GM12878 (cell line): ENCODE data around the gene TXNIP. TPM values are rescaled to one million over a fixed set of nuclear protein-coding genes. Genes with fewer than 3 reads are reported as not detected.

ENCODE experiments used
- ATAC-seq: fragments of 200-7000 bp; cut with Tn5 transposase; 3 replicates; pipeline ENCODE4 v1.9.1; 2020; ENCODE audit warnings: mild to moderate bottlenecking, moderate library complexity
- BruUV-seq: library from RNA; stranded (reverse); fragments of 400-500 nt; replicated peaks from 2 replicates; lab custom pipeline; 2021; lab: Mats Ljungman, UMichigan
- CTCF ChIA-PET: fragments of 300-600 bp; sonication (Branson Sonifier 250); formaldehyde crosslinking; extraction: SDS; loops from one replicate; lab custom pipeline; 2021; ENCODE audit warnings: inconsistent platforms; lab: Yijun Ruan, JAX
- POLR2A ChIA-PET: fragments of 350-600 bp; formaldehyde crosslinking; extraction: SDS; loops from one replicate; lab custom pipeline; 2021; ENCODE audit warnings: inconsistent platforms; lab: Charles Lee
- RAD21 ChIA-PET: fragments of 300-600 bp; sonication (Branson Sonifier 250); formaldehyde crosslinking; loops from one replicate; lab custom pipeline; 2023; ENCODE audit warnings: antibody characterized with exemption; ENCODE audit not compliant: unreplicated experiment; lab: Charles Lee
- SMC1A ChIA-PET: fragments of 300-600 bp; sonication (Branson Sonifier 250); formaldehyde crosslinking; loops from one replicate; lab custom pipeline; 2023; ENCODE audit not compliant: unreplicated experiment, uncharacterized antibody; lab: Charles Lee
- DNase-seq: peaks from one replicate; pipeline ENCODE4 v3.0.0-alpha.2; 2011; ENCODE audit warnings: low read depth, low spot score
- FAIRE-seq: peaks from 3 replicates; lab custom pipeline; 2011; peaks lifted over from hg19 to GRCh38; lab: Jason Lieb, UNC
- H2AFZ ChIP-seq: 2 replicates; pipeline ENCODE4 v1.6.0; 2011; ENCODE audit warnings: low read depth, low read length, control low read depth; ENCODE audit not compliant: control insufficient read depth
- H3K27ac ChIP-seq: 2 replicates; pipeline ENCODE4 v1.5.1; 2011; ENCODE audit warnings: control low read depth; ENCODE audit not compliant: control insufficient read depth, insufficient read depth
- H3K27me3 ChIP-seq, 2 experiments: replicated peaks in 1 of 2; 2 replicates each; pipeline versions ENCODE4 v1.6.0 to v1.6.1; 2011; ENCODE audit warnings: low read length in 1 of 2; ENCODE audit not compliant: control insufficient read depth in 2 of 2, insufficient read depth in 2 of 2
- H3K36me3 ChIP-seq, 2 experiments: 2 replicates each; pipeline ENCODE4 v1.5.1; 2011; ENCODE audit warnings: low read length in 1 of 2; ENCODE audit not compliant: control insufficient read depth in 2 of 2, insufficient read depth in 2 of 2
- H3K4me1 ChIP-seq: 2 replicates; pipeline ENCODE4 v1.6.1; 2011; ENCODE audit warnings: mild to moderate bottlenecking, low read length, moderate library complexity, mixed read lengths; ENCODE audit not compliant: control insufficient read depth, insufficient read depth
- H3K4me2 ChIP-seq: 2 replicates; pipeline ENCODE4 v1.6.0; 2011; ENCODE audit warnings: control low read depth; ENCODE audit not compliant: control insufficient read depth, insufficient read depth
- H3K4me3 ChIP-seq: fragments of 200-600 bp; sonication (generic); 2 replicates; pipeline ENCODE4 v1.5.1; 2016
- H3K79me2 ChIP-seq: 2 replicates; pipeline ENCODE4 v1.6.0; 2011; ENCODE audit warnings: low read length; ENCODE audit not compliant: control insufficient read depth, insufficient read depth
- H3K9ac ChIP-seq: 2 replicates; pipeline ENCODE4 v1.8.0; 2011; ENCODE audit warnings: low read length, control low read depth, mixed read lengths; ENCODE audit not compliant: control insufficient read depth, insufficient read depth
- H3K9me3 ChIP-seq: replicated peaks from 3 replicates; pipeline ENCODE4 v1.5.1; 2011; ENCODE audit warnings: mild to moderate bottlenecking, low read length; ENCODE audit not compliant: control insufficient read depth, insufficient read depth
- H4K20me1 ChIP-seq: 2 replicates; pipeline ENCODE4 v1.6.0; 2011; ENCODE audit not compliant: control insufficient read depth, insufficient read depth
- BACH1 ChIP-seq: fragments of 450-650 bp; IDR thresholded peaks from 2 replicates; pipeline ENCODE4 v1.6.1; 2017; ENCODE audit warnings: mild to moderate bottlenecking, borderline replicate concordance
- MTA3 ChIP-seq: IDR thresholded peaks from 2 replicates; pipeline ENCODE4 v1.6.1; 2012; ENCODE audit warnings: low read length, inconsistent platforms, borderline replicate concordance
- POLR2A ChIP-seq: IDR thresholded peaks from 2 replicates; pipeline ENCODE4 v1.6.1; 2011; ENCODE audit warnings: low read depth, mild to moderate bottlenecking, low read length
- POLR2AphosphoS5 ChIP-seq: IDR thresholded peaks from 2 replicates; pipeline ENCODE4 v1.6.1; 2011; ENCODE audit warnings: mild to moderate bottlenecking, low read length, inconsistent platforms
- RUNX3 ChIP-seq: IDR thresholded peaks from 2 replicates; pipeline ENCODE4 v1.6.1; 2012; ENCODE audit warnings: low read length, inconsistent platforms
- SP1 ChIP-seq: IDR thresholded peaks from one replicate; pipeline ENCODE4 v1.6.1; 2011; ENCODE audit warnings: low read depth, low read length
- SPI1 ChIP-seq: IDR thresholded peaks from 2 replicates; pipeline ENCODE4 v1.6.1; 2011; ENCODE audit warnings: low read depth, mild to moderate bottlenecking, low read length, moderate library complexity, borderline replicate concordance; ENCODE audit not compliant: insufficient read depth
- ZNF217 ChIP-seq: fragments of 450-650 bp; IDR thresholded peaks from 2 replicates; pipeline ENCODE4 v1.6.1; 2017; ENCODE audit warnings: antibody characterized with exemption, mild to moderate bottlenecking
- WGBS: methylation state at CpG from one replicate; pipeline ENCODE4 v1.1.6; 2016; ENCODE audit warnings: low lambda C conversion rate; ENCODE audit not compliant: insufficient replicate concordance, insufficient coverage; ENCODE audit errors: missing lambda C conversion rate; 5-methylcytosine and 5-hydroxymethylcytosine counted together
- in situ Hi-C: fragments of 300-500 bp; cut with MboI; formaldehyde crosslinking; loops from 9 replicates; pipeline ENCODE4 v1.14.3; 2018; ENCODE audit warnings: mixed read lengths
- intact Hi-C: fragments of 100-400 bp; cut with micrococcal nuclease; formaldehyde crosslinking; loops from one replicate; pipeline ENCODE4 v1.14.2; 2022; ENCODE audit not compliant: unreplicated experiment
- polyA plus RNA-seq, 11 experiments: library from polyadenylated mRNA; depleted of rRNA in 4 of 11; unstranded in 6 of 11; stranded (reverse) in 5 of 11; fragments of >200 nt; fragmentation: Nextera tagmentation in 4 of 11; fragmentation: Illumina TruSeq in 1 of 11; extraction: Ambion mirVana in 4 of 11; extraction: Trizol in 1 of 11; gene quantifications; 1 replicate in 1 of 11; 2 replicates in 10 of 11; pipeline versions ENCODE4 v1.2.1 to v1.2.3, GENCODE V29; 2011 to 2016; ENCODE audit warnings: inconsistent platforms in 2 of 11, missing spikeins in 2 of 11, low read depth in 1 of 11
- total RNA-seq, 4 experiments: library from RNA; depleted of rRNA in 3 of 4; stranded (reverse); fragments of >200 nt in 3 of 4; fragmentation: Illumina TruSeq in 1 of 4; extraction: Trizol in 1 of 4; gene quantifications; 2 replicates each; pipeline versions ENCODE4 v1.2.1 to v1.2.3, GENCODE V29; 2013 to 2021
- TF ChIP-seq, protein P1 (sequence below), 3 experiments: IDR thresholded peaks in 2 of 3; conservative IDR thresholded peaks in 1 of 3; 2 replicates each; pipeline ENCODE4 v1.5.1; 2011; ENCODE audit warnings: low read depth in 3 of 3, low read length in 3 of 3, mild to moderate bottlenecking in 3 of 3, control low read depth in 2 of 3, moderate library complexity in 2 of 3, inconsistent platforms in 1 of 3, mixed read lengths in 1 of 3; ENCODE audit not compliant: control insufficient read depth in 2 of 3, insufficient read depth in 1 of 3; ENCODE audit errors: extremely low read depth in 1 of 3

Gene TXNIP
- total and polyA plus RNA-seq, 10 of the 15 experiments (the other 5 are each of a cell fraction or from before 2014, with no cell fraction given) = 48.7 to 133 (median 107) TPM

DNA sequence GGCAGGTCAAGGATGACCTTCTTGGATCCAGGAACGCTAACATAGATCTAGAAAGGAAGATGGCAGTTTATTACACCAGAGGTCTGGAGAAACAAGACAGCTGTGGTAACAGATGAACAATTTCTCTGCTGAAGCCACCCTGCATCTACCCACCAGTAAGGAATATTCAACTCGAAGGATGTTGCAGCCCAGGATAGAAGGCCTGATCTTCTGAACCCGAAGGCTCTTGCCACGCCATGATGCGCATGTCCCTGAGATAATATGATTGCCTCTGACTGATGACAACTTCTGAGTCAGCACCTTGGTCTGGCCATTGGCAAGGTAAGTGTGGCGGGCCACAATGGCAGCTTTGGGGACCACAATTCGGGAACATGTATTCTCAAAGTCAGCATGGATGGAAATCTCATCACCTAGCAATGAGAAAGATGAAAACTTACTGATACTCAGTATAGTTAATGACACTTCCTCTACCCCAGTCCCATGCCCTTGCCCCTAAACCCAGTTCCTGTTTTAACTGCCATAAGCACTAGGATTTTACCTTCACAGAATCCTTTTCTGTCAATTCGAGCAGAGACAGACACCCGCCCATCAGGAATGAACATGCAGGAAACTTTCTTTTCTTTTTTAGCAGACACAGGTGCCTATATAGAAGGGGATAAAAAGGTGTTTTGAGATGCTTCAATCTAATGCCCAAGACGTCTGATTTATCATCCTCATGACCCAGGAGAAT is 1.8 kb downstream of the TXNIP start:
- Histone ChIP-seq H3K27ac (no peak overlapping the region), H3K4me3 (peak overlapping the region; percentile 81), H3K4me1 (peaks cover 8% of the 10 kb centered on the region), H3K9ac (peak overlapping the region; percentile 75), H3K9me3 (no peaks in the 10 kb centered on the region), H4K20me1 (no peaks in the 10 kb centered on the region), H3K27me3 (no peaks in the 10 kb centered on the region), H3K4me2 (peak overlapping the region; percentile 86), H3K36me3 (peaks cover 0 to 3% of the 10 kb centered on the region in 2 experiments; a peak in 2 of 4 replicates), H3K79me2 (peaks cover 15% of the 10 kb centered on the region), H2AFZ (no peak overlapping the region)
- ChIA-PET CTCF (interaction anchor here (0.7 to 12.2 kb wide), 6 partner anchors 12 to 149 kb away, joined by 3 to 196 read pairs (median 4); partner anchors contain the start of gene NUDT17), POLR2A (interaction anchor here (1.0 to 4.1 kb wide), 5 partner anchors 8 to 67 kb away, joined by 3 to 82 read pairs (median 6); partner anchors contain the start of genes ANKRD34A, POLR3GL and RBM8A), SMC1A (interaction anchor here (0.8 to 12.5 kb wide), 4 partner anchors 13 to 18 kb away, joined by 3 to 244 read pairs (median 11); no protein-coding TSS in a partner anchor), RAD21 (interaction anchor here (1.6 to 7.4 kb wide), 2 partner anchors 13 to 16 kb away, joined by 6 to 100 read pairs; no protein-coding TSS in a partner anchor)
- intact Hi-C loops = no loop called here
- no peak for DNase-seq
- FAIRE-seq = no peak
- 64% methylated on average over 10 of the region's 10 CpGs for WGBS
- BruUV-seq = no TSS peak
- in situ Hi-C loops = no loop called here
- TF ChIP-seq ZNF217 = no peak
- TF ChIP-seq BACH1 = 0 out of 2 replicates have a peak, but pooled peaks have one; percentile 37
- TF ChIP-seq SP1 = no peak
- TF ChIP-seq, protein P1, sequence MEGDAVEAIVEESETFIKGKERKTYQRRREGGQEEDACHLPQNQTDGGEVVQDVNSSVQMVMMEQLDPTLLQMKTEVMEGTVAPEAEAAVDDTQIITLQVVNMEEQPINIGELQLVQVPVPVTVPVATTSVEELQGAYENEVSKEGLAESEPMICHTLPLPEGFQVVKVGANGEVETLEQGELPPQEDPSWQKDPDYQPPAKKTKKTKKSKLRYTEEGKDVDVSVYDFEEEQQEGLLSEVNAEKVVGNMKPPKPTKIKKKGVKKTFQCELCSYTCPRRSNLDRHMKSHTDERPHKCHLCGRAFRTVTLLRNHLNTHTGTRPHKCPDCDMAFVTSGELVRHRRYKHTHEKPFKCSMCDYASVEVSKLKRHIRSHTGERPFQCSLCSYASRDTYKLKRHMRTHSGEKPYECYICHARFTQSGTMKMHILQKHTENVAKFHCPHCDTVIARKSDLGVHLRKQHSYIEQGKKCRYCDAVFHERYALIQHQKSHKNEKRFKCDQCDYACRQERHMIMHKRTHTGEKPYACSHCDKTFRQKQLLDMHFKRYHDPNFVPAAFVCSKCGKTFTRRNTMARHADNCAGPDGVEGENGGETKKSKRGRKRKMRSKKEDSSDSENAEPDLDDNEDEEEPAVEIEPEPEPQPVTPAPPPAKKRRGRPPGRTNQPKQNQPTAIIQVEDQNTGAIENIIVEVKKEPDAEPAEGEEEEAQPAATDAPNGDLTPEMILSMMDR (IDR thresholded peaks at IDR 0.05 in 2 of 3, conservative IDR thresholded peaks at IDR 0.05 in 1 of 3; ENCODE audit: control insufficient read depth in 2 of 3, extremely low read depth in 1 of 3, insufficient read depth in 1 of 3, low read depth in 3 of 3, low read length in 3 of 3) = no peak
- peak; percentile 57; the same call in 1 of the 2 replicates for TF ChIP-seq MTA3
- TF ChIP-seq POLR2A = peak; percentile 56
- TF ChIP-seq SPI1 = peak; percentile 66; the same call in 1 of the 2 replicates
- 0 out of 2 replicates have a peak, but pooled peaks have one; percentile 4 for TF ChIP-seq RUNX3
- peak; percentile 73; the same call in 1 of the 2 replicates for TF ChIP-seq POLR2AphosphoS5
- peak; percentile 3; the same call in 1 of the 3 replicates for ATAC-seq
